C4-2B (cell line): ENCODE results near the gene DLX3.

Experiments used
- H3K27ac ChIP-seq: fragments of 450-650 bp; 2 replicates; pipeline ENCODE4 v1.5.1; 2017
- ZFX ChIP-seq: fragments of 450-650 bp; IDR thresholded peaks from 2 replicates; pipeline ENCODE4 v1.6.1; 2017
- TF ChIP-seq, protein P1 (sequence below): fragments of 450-650 bp; conservative IDR thresholded peaks from 2 replicates; pipeline ENCODE4 v1.5.1; 2017; ENCODE audit warnings: mild to moderate bottlenecking

Gene DLX3

DNA sequence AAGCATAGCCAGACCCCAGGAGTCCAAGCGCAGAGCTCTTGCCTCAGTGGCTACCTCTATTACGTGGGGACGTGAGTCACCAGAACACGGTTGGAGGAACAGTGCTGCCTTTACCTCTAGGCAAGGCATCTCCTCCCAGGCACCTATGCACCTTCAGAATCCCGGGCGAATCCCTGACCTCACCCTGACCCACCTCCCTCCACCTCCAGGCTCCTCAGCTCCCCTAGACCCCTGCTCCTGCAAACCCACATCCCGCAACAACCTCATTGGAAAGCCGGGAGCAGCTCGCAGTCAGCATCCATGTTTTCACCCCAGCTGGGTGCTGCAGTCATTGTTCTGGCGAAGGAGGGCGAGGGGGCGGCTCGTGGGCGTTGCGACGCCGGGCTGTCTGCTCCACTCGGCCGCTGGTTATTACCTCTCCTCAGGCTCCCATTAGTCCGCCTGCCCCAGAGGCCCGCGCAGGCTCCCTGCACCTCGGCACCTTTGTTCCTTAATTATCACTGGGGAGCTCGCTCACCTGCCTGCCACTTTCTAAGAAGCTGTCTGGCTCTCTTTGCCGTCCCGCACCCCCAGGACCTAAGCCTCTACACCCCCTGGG lies 50.7 kb downstream of the DLX3 start:
- TF ChIP-seq ZFX: no peak
- TF ChIP-seq, protein P1, sequence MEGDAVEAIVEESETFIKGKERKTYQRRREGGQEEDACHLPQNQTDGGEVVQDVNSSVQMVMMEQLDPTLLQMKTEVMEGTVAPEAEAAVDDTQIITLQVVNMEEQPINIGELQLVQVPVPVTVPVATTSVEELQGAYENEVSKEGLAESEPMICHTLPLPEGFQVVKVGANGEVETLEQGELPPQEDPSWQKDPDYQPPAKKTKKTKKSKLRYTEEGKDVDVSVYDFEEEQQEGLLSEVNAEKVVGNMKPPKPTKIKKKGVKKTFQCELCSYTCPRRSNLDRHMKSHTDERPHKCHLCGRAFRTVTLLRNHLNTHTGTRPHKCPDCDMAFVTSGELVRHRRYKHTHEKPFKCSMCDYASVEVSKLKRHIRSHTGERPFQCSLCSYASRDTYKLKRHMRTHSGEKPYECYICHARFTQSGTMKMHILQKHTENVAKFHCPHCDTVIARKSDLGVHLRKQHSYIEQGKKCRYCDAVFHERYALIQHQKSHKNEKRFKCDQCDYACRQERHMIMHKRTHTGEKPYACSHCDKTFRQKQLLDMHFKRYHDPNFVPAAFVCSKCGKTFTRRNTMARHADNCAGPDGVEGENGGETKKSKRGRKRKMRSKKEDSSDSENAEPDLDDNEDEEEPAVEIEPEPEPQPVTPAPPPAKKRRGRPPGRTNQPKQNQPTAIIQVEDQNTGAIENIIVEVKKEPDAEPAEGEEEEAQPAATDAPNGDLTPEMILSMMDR: no peak
- H3K27ac ChIP-seq: no peak overlapping the region

DNA sequence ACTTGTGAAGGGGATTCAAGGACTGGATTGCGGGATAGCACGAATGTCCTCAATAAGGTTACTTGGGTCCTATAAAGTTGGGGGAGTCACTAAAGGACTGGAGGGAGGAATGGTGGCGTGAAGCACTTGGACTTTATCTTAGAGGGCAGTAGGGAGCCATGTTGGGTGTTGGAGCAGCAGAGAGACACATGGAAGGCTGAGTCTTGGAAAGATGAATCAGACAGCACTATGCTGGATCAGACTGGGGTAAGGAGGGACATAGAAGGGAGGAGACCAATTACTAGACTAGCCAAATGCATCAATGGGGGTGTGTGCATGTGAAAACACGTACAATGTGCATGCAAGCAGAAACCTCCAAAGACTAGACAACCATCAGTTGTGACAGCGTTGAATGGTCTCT lies 52.1 kb downstream of the DLX3 start:
- TF ChIP-seq, protein P1: no peak
- no peak for TF ChIP-seq ZFX
- H3K27ac ChIP-seq: no peak overlapping the region

DNA sequence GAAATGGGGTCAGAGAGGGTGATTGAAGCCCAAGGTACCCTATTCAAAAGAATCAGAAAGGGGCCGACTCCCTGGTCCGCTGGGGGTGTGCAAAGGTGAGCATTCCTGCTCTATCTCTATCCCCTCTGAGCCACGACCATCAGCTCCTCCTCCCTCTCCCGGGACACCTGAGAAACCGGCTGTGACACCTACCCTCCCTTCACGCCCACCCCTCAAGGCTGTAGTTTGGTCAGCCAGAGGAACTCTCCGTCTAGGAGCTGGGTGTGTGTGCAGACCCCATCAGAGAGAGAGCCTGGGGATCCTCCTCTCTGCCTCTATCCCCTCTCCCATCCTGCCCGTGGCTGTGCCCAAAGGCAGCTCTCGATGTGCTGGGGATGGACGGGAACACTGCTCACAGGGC lies 53.6 kb downstream of the DLX3 start:
- TF ChIP-seq ZFX: no peak
- TF ChIP-seq, protein P1: no peak

More for the DNA sequence above, 53.6 kb downstream of the DLX3 start:
- no peak overlapping the region for H3K27ac ChIP-seq
